Kidney (tissue), 14 donors: ENCODE results near the gene ALDH1B1. TPM values are rescaled to one million over a fixed set of nuclear protein-coding genes. Genes with fewer than 3 reads are reported as not detected.

Experiments used
- DNase-seq, 5 donors: peaks; one replicate each; pipeline ENCODE4 v3.0.0-alpha.2; 2013 to 2020
- FAIRE-seq: peaks from 2 replicates; lab custom pipeline; 2012; peaks lifted over from hg19 to GRCh38; lab: Jason Lieb, UNC
- H3K27ac ChIP-seq, 2 donors: one replicate each; pipeline ENCODE4 v1.7.0; 2013; ENCODE audit warnings: low read depth in 2 of 2, low read length in 2 of 2, inconsistent platforms in 1 of 2
- H3K27me3 ChIP-seq: one replicate; pipeline ENCODE4 v1.7.1; 2013; ENCODE audit warnings: low read length, inconsistent platforms; ENCODE audit not compliant: control insufficient read depth, insufficient read depth
- H3K36me3 ChIP-seq, 3 donors: one replicate each; pipeline versions ENCODE4 v1.7.0 to v1.7.1; 2013; ENCODE audit warnings: low read length in 3 of 3, control low read depth in 1 of 3, inconsistent platforms in 1 of 3; ENCODE audit not compliant: insufficient read depth in 3 of 3, control insufficient read depth in 2 of 3
- H3K4me1 ChIP-seq, 3 donors: one replicate each; pipeline versions ENCODE4 v1.7.0 to v1.7.1; 2013; ENCODE audit warnings: low read length in 3 of 3, inconsistent platforms in 1 of 3, low read depth in 1 of 3; ENCODE audit not compliant: control insufficient read depth in 2 of 3, insufficient read depth in 2 of 3
- H3K4me3 ChIP-seq, 3 donors: one replicate each; pipeline versions ENCODE4 v1.7.0 to v1.8.1; 2013; ENCODE audit warnings: low read length in 3 of 3, control low read depth in 1 of 3, inconsistent platforms in 1 of 3
- H3K9ac ChIP-seq, 3 donors: one replicate each; pipeline versions ENCODE4 v1.7.0 to v1.7.1; 2013; ENCODE audit warnings: low read length in 3 of 3, control low read depth in 1 of 3, inconsistent platforms in 1 of 3
- H3K9me3 ChIP-seq, 3 donors: one replicate each; pipeline versions ENCODE4 v1.7.0 to v1.7.1; 2013; ENCODE audit warnings: low read length in 3 of 3, control low read depth in 1 of 3, inconsistent platforms in 1 of 3; ENCODE audit not compliant: control insufficient read depth in 2 of 3, insufficient read depth in 1 of 3
- CTCF ChIP-seq: IDR thresholded peaks from 3 replicates; pipeline ENCODE4 v1.5.1; 2012; ENCODE audit warnings: mild to moderate bottlenecking, moderate library complexity, borderline replicate concordance; ENCODE audit not compliant: insufficient read depth; ENCODE audit errors: extremely low read depth
- intact Hi-C: fragments of 100-400 bp; cut with DNase I; formaldehyde crosslinking; loops from one replicate; pipeline ENCODE4 v1.11.1; 2022
- polyA plus RNA-seq: library from polyadenylated mRNA; stranded (reverse); fragments of 350-450 nt; fragmentation: Illumina TruSeq; extraction: RNeasy Lipid Tissue Mini Kit (QIAGEN cat#74804); gene quantifications from one replicate; pipeline ENCODE4 v1.2.3, GENCODE V29; 2014; ENCODE audit warnings: low read depth, low replicate concordance; ENCODE audit not compliant: insufficient read depth
- total RNA-seq: library from RNA; stranded (reverse); fragmentation: NEBNext Ultra II Directional; extraction: Animal tissue kit (Norgen Biotek cat#: 25700); gene quantifications from one replicate; pipeline ENCODE4 v1.2.1, GENCODE V29; 2021
- donor health status: control.
- donor health status: control.
- donor health status: control.
- donor health status: control.
- donor health status: control.
- donor health status: DM: yes; HTN: yes; CAD: no.
- donor health status: Normal renal cell carcinoma (clear cell type).

Gene ALDH1B1
- total and polyA plus RNA-seq, 2 donors from 2014 or later, result 37.7 to 74.7 TPM

GRCh38 chr9:38367898-38368297 lies 24.6 kb upstream of the ALDH1B1 start:
- peaks cover 0 to 6% (median 0%) of the 10 kb centered on the region in 3 donors for H3K4me1 ChIP-seq
- H3K27ac ChIP-seq, result no peak overlapping the region
- no peaks in the 10 kb centered on the region for H3K36me3 ChIP-seq
- no peaks in the 10 kb centered on the region for H3K9me3 ChIP-seq
- no peaks in the 10 kb centered on the region for H3K27me3 ChIP-seq
- no peak overlapping the region for H3K4me3 ChIP-seq
- no peak overlapping the region for H3K9ac ChIP-seq
- FAIRE-seq, result no peak
- no peak for TF ChIP-seq CTCF
- no peak for DNase-seq
- intact Hi-C loops, result loop anchor here (10.0 kb wide), 1 partner anchor 453 kb away; no protein-coding TSS in a partner anchor

GRCh38 chr9:38368731-38369130 lies 23.8 kb upstream of the ALDH1B1 start:
- H3K4me1 ChIP-seq, result no peaks in the 10 kb centered on the region
- H3K27ac ChIP-seq, result no peak overlapping the region
- intact Hi-C loops, result loop anchor here (10.0 kb wide), 1 partner anchor 454 kb away; no protein-coding TSS in a partner anchor
- no peak for TF ChIP-seq CTCF
- H3K4me3 ChIP-seq, result no peak overlapping the region
- FAIRE-seq (no peak), DNase-seq (peak in 1 of 5 donors; percentile 7)
- no peaks in the 10 kb centered on the region for H3K27me3 ChIP-seq
- no peak overlapping the region for H3K9ac ChIP-seq
- H3K9me3 ChIP-seq, result no peaks in the 10 kb centered on the region
- no peaks in the 10 kb centered on the region for H3K36me3 ChIP-seq

- Histone ChIP-seq H3K9ac (no peak overlapping the region), H3K27me3 (no peaks in the 10 kb centered on the region), H3K36me3 (no peaks in the 10 kb centered on the region), H3K9me3 (no peaks in the 10 kb centered on the region), H3K27ac (no peak overlapping the region), H3K4me3 (no peak overlapping the region), H3K4me1 (no peaks in the 10 kb centered on the region)
- FAIRE-seq (no peak), DNase-seq (peak in 1 of 5 donors; percentile 35)
- intact Hi-C loops, result no loop called here
- TF ChIP-seq CTCF, result no peak
Observed at GRCh38 chr9:38370176-38370575, 22.3 kb upstream of the ALDH1B1 start.

- no peak for FAIRE-seq
Observed at GRCh38 chr9:38371495-38371894, 21.0 kb upstream of the ALDH1B1 start.

More at GRCh38 chr9:38371495-38371894, 21.0 kb upstream of the ALDH1B1 start:
- peak; percentile 65 for TF ChIP-seq CTCF
- Histone ChIP-seq H3K27me3 (no peaks in the 10 kb centered on the region), H3K9ac (no peak overlapping the region), H3K36me3 (no peaks in the 10 kb centered on the region), H3K27ac (no peak overlapping the region), H3K4me1 (no peaks in the 10 kb centered on the region), H3K4me3 (no peak overlapping the region), H3K9me3 (no peaks in the 10 kb centered on the region)
- DNase-seq, result peak in 3 of 5 donors; percentile 51 to 77 (median 56)
- intact Hi-C loops, result no loop called here
